SK-N-SH treated with all-trans-retinoic acid at 6 μM for 48 hours (cell line): ENCODE data around the gene SACS.

Source experiments
- ARNTL ChIP-seq: fragments of 450-650 bp; formaldehyde crosslinking; IDR thresholded peaks from 2 replicates; pipeline ENCODE4 v1.5.0; 2020; ENCODE audit warnings: low read depth, mild to moderate bottlenecking, moderate library complexity, borderline replicate concordance
- BACH2 ChIP-seq: fragments of 250-450 bp; sonication (Bioruptor Pico); IDR thresholded peaks from 2 replicates; pipeline ENCODE4 v1.9.0; 2021; ENCODE audit warnings: mild to moderate bottlenecking, borderline replicate concordance
- ESRRG ChIP-seq: fragments of 250-450 bp; sonication (Bioruptor Pico); IDR thresholded peaks from 2 replicates; pipeline ENCODE4 v1.6.1; 2021; ENCODE audit warnings: mild to moderate bottlenecking
- RARB ChIP-seq: fragments of 250-450 bp; sonication (Bioruptor Pico); IDR thresholded peaks from 2 replicates; pipeline ENCODE4 v1.8.0; 2021; ENCODE audit warnings: mild to moderate bottlenecking, moderate library complexity
- SNAI2 ChIP-seq: fragments of 250-450 bp; sonication (Bioruptor Pico); IDR thresholded peaks from 2 replicates; pipeline ENCODE4 v1.5.0; 2020; ENCODE audit warnings: mild to moderate bottlenecking, moderate library complexity
- TCF4 ChIP-seq: fragments of 250-450 bp; sonication (Bioruptor Pico); IDR thresholded peaks from 2 replicates; pipeline ENCODE4 v1.8.0; 2021; ENCODE audit warnings: mild to moderate bottlenecking, moderate library complexity, borderline replicate concordance
- ZFP30 ChIP-seq: fragments of 450-650 bp; formaldehyde crosslinking; IDR thresholded peaks from 2 replicates; pipeline ENCODE4 v1.5.0; 2022; ENCODE audit warnings: mild to moderate bottlenecking, moderate library complexity
- ZNF70 ChIP-seq: fragments of 450-650 bp; formaldehyde crosslinking; IDR thresholded peaks from 2 replicates; pipeline ENCODE4 v1.5.0; 2020; ENCODE audit warnings: mild to moderate bottlenecking, moderate library complexity
- ZNF8 ChIP-seq: fragments of 450-650 bp; formaldehyde crosslinking; IDR thresholded peaks from 2 replicates; pipeline ENCODE4 v1.5.0; 2020; ENCODE audit warnings: mild to moderate bottlenecking, moderate library complexity
- TF ChIP-seq, protein P1 (sequence below): fragments of 250-450 bp; sonication (Bioruptor Pico); IDR thresholded peaks from 2 replicates; pipeline ENCODE4 v1.8.0; 2020; ENCODE audit warnings: mild to moderate bottlenecking, moderate library complexity, borderline replicate concordance
- TF ChIP-seq, protein P2 (sequence below): fragments of 250-450 bp; sonication (Bioruptor Pico); IDR thresholded peaks from 2 replicates; pipeline ENCODE4 v1.5.1; 2021; ENCODE audit warnings: mild to moderate bottlenecking, moderate library complexity

DNA sequence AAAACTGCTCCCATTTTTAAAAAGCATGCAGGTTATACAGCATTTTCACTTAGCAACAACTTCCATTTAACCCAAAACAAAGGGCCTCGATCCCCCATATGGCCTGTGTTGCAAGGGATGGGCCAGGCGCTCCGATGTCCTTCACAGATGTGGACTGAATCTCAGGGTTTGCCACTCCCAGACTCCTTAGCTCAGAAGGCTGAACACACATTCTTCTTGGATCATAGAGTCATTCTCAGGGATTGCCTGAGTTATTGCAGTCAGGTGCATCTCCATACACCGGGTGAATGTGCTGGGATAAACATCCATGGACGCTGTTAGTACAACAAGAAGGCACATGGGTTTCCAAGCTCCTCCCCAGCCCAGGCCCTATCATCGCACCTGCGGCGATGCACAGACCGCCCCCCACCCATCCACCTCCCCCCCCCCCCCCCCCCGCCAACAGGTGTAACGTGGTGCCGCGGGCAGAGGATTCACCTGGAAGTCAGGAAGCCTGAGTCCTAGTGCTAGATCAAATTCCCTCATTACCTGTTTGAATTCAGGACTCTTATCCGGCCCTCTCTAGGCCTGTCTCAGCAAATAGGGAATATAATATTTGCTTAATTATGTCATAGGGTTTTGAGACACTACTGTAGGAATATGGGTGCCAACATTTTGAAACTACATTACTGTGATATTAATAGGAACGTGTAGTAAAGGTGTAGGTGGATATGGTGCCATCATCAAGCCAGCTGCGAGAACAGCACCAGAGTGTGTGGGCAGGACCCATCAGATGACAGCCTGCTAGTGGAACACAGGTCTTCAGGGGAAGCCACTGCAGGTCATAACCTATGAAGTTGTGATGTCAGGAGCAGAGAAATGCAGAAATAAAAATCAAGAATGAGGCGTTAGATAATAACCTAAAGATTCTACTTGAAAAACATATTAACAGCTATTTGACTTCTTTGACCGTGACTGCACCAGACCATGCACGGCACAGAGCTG, 110.9 kb downstream of the SACS start:
- TF ChIP-seq TCF4 (CRISPR knock-in tag) (no peak), ESRRG (no peak), ZNF70 (CRISPR knock-in tag) (no peak), ZNF8 (CRISPR knock-in tag) (no peak), ARNTL (CRISPR knock-in tag) (no peak), BACH2 (CRISPR knock-in tag) (no peak), ZFP30 (CRISPR knock-in tag) (no peak), RARB (no peak), SNAI2 (no peak)
- TF ChIP-seq, protein P1, sequence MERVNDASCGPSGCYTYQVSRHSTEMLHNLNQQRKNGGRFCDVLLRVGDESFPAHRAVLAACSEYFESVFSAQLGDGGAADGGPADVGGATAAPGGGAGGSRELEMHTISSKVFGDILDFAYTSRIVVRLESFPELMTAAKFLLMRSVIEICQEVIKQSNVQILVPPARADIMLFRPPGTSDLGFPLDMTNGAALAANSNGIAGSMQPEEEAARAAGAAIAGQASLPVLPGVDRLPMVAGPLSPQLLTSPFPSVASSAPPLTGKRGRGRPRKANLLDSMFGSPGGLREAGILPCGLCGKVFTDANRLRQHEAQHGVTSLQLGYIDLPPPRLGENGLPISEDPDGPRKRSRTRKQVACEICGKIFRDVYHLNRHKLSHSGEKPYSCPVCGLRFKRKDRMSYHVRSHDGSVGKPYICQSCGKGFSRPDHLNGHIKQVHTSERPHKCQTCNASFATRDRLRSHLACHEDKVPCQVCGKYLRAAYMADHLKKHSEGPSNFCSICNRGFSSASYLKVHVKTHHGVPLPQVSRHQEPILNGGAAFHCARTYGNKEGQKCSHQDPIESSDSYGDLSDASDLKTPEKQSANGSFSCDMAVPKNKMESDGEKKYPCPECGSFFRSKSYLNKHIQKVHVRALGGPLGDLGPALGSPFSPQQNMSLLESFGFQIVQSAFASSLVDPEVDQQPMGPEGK, result no peak
- TF ChIP-seq, protein P2, sequence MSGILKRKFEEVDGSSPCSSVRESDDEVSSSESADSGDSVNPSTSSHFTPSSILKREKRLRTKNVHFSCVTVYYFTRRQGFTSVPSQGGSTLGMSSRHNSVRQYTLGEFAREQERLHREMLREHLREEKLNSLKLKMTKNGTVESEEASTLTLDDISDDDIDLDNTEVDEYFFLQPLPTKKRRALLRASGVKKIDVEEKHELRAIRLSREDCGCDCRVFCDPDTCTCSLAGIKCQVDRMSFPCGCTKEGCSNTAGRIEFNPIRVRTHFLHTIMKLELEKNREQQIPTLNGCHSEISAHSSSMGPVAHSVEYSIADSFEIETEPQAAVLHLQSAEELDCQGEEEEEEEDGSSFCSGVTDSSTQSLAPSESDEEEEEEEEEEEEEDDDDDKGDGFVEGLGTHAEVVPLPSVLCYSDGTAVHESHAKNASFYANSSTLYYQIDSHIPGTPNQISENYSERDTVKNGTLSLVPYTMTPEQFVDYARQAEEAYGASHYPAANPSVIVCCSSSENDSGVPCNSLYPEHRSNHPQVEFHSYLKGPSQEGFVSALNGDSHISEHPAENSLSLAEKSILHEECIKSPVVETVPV (CRISPR knock-in tag), result no peak
